Measurements from ENCODE around the gene MAGOH. TPM values are rescaled to one million over a fixed set of nuclear protein-coding genes. Genes with fewer than 3 reads are reported as not detected.

MAGOH gene
- total and polyA plus RNA-seq, 2 of the 13 experiments (the other 11 are each of a cell fraction or from before 2014, with no cell fraction given): 24.1 to 87.0 TPM

DNA sequence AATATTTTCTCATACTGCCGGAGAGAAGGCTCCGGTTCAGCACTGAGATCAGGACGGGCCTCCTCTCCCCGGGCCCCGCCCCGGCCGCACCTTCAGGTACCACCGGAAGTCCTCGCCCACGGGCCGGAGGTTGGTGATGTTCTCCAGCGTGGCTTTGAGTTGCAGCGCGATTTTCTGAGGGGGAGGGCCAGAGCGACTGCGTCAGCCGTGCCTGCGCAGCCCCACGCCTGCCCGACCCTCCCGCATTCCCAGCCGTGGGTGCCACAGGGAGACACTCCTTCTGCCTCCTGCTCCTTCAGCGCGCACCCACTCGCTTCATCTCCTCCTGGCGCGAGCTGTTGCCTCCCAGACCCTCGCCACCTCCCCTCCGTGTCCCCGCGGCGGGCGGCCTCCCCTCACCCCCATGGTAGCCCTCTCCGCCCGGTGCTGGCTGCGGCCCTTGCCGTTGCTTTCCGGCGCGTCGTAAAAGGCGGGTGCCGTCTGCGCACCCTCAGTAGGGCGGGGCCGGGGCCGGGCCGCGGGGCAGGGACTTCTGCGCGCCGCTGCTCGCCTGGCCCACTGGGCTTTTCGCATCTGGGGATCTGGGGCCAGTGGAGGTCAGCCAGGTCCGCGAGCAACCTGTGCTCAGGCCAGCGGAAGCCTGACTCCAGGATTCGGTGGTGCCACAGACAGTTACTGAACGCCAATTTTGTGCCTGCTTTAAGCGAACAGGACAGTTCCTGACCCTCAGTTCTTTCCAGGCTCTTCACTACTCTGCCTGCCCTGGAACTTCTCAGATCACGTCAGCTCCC lies 18.0 kb downstream of the MAGOH start, which contains the start of gene CZIB (continued):
- TF ChIP-seq ARID4A (CRISPR knock-in tag; IDR thresholded peaks at IDR 0.05; ENCODE audit: borderline replicate concordance) (peak; percentile 97), JUNB (CRISPR knock-in tag; IDR thresholded peaks at IDR 0.05; ENCODE audit: borderline replicate concordance) (no peak), ZNF562 (CRISPR knock-in tag; IDR thresholded peaks at IDR 0.05; ENCODE audit: borderline replicate concordance) (no peak), ZXDC (CRISPR knock-in tag; IDR thresholded peaks at IDR 0.05) (no peak), RAD51 (IDR thresholded peaks at IDR 0.05; ENCODE audit: borderline replicate concordance) (no peak), SETDB1 (CRISPR knock-in tag; IDR thresholded peaks at IDR 0.05; ENCODE audit: borderline replicate concordance) (no peak), ZNF24 (IDR thresholded peaks at IDR 0.05) (no peak), ARHGAP35 (CRISPR knock-in tag; IDR thresholded peaks at IDR 0.05; ENCODE audit: borderline replicate concordance) (peak; percentile 56; the same call in 1 of the 2 replicates), GATA4 (IDR thresholded peaks at IDR 0.05; ENCODE audit: borderline replicate concordance, low read depth) (no peak; the same call in none of the 2 replicates), PRDM10 (CRISPR knock-in tag; IDR thresholded peaks at IDR 0.05; ENCODE audit: low read depth) (peak; percentile 39; the same call in 1 of the 2 replicates), ZNF772 (CRISPR knock-in tag; IDR thresholded peaks at IDR 0.05) (peak; percentile 86), ZFP1 (CRISPR knock-in tag; IDR thresholded peaks at IDR 0.05) (0 out of 2 replicates have a peak, but pooled peaks have one; percentile 66), ATAD3A (CRISPR knock-in tag; IDR thresholded peaks at IDR 0.05) (no peak)
- TF ChIP-seq, protein P1, sequence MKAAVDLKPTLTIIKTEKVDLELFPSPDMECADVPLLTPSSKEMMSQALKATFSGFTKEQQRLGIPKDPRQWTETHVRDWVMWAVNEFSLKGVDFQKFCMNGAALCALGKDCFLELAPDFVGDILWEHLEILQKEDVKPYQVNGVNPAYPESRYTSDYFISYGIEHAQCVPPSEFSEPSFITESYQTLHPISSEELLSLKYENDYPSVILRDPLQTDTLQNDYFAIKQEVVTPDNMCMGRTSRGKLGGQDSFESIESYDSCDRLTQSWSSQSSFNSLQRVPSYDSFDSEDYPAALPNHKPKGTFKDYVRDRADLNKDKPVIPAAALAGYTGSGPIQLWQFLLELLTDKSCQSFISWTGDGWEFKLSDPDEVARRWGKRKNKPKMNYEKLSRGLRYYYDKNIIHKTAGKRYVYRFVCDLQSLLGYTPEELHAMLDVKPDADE (CRISPR knock-in tag; IDR thresholded peaks at IDR 0.05): 0 out of 2 replicates have a peak, but pooled peaks have one; percentile 57

Data from HepG2 (cell line).